Chondrocyte (in vitro differentiated cells): Measurements from ENCODE around the gene ALK. TPM values are rescaled to one million over a fixed set of nuclear protein-coding genes. Genes with fewer than 3 reads are reported as not detected.

Experiments used
- DNase-seq: peaks from one replicate; pipeline ENCODE4 v3.0.0; 2021; ENCODE audit warnings: mixed read lengths, low spot score
- H3K27ac Mint-ChIP-seq: one replicate; pipeline ENCODE4 v1.8.0; 2021; ENCODE audit warnings: mild to moderate bottlenecking, moderate library complexity, mixed read lengths; ENCODE audit not compliant: unreplicated experiment
- H3K27me3 Mint-ChIP-seq: 2 replicates; pipeline ENCODE4 v1.8.0; 2021; ENCODE audit warnings: low read depth, mixed read lengths
- H3K36me3 Mint-ChIP-seq: 2 replicates; pipeline ENCODE4 v1.8.0; 2021; ENCODE audit warnings: low read depth, mixed read lengths
- H3K4me1 Mint-ChIP-seq: 2 replicates; pipeline ENCODE4 v1.8.0; 2021; ENCODE audit warnings: low read depth, mild to moderate bottlenecking, mixed read lengths
- H3K4me3 Mint-ChIP-seq: one replicate; pipeline ENCODE4 v1.8.0; 2021; ENCODE audit warnings: mild to moderate bottlenecking, moderate library complexity, mixed read lengths; ENCODE audit not compliant: unreplicated experiment
- H3K9me3 Mint-ChIP-seq: 2 replicates; pipeline ENCODE4 v1.8.0; 2021; ENCODE audit warnings: low read depth, mixed read lengths
- CTCF ChIP-seq: fragments of 200-600 bp; sonication (generic); IDR thresholded peaks from 2 replicates; pipeline ENCODE4 v1.5.0; 2021; ENCODE audit warnings: antibody characterized with exemption, mild to moderate bottlenecking, moderate library complexity
- total RNA-seq: library from RNA; stranded (reverse); gene quantifications from 3 replicates; pipeline ENCODE4 v1.2.1, GENCODE V29; 2021

Gene ALK
- total RNA-seq, 1 donor from 2014 or later: 0.07 TPM

- Mint-ChIP-seq H3K4me1 (no peaks in the 10 kb centered on the region), H3K4me3 (no peak overlapping the region), H3K9me3 (no peaks in the 10 kb centered on the region), H3K27me3 (peaks cover 40% of the 10 kb centered on the region), H3K27ac (no peak overlapping the region), H3K36me3 (no peaks in the 10 kb centered on the region)
- no peak for DNase-seq
- TF ChIP-seq CTCF: no peak
These were observed 22.4 kb downstream of the ALK start for GRCh38 chr2:29898999-29899398.

GRCh38 chr2:29894822-29895614 lies 26.4 kb downstream of the ALK start:
- Mint-ChIP-seq H3K27ac (no peak overlapping the region), H3K9me3 (no peaks in the 10 kb centered on the region), H3K27me3 (peaks cover 28% of the 10 kb centered on the region), H3K4me3 (no peak overlapping the region), H3K4me1 (no peaks in the 10 kb centered on the region), H3K36me3 (no peaks in the 10 kb centered on the region)
- DNase-seq: no peak
- no peak for TF ChIP-seq CTCF

GRCh38 chr2:29892585-29893259 lies 28.7 kb downstream of the ALK start:
- Mint-ChIP-seq H3K4me1 (no peaks in the 10 kb centered on the region), H3K4me3 (no peak overlapping the region), H3K36me3 (no peaks in the 10 kb centered on the region), H3K27me3 (peaks cover 20% of the 10 kb centered on the region), H3K9me3 (no peaks in the 10 kb centered on the region), H3K27ac (no peak overlapping the region)
- DNase-seq: no peak
- no peak for TF ChIP-seq CTCF

- Mint-ChIP-seq H3K27me3 (peaks cover 13% of the 10 kb centered on the region), H3K9me3 (peaks cover 13% of the 10 kb centered on the region), H3K36me3 (no peaks in the 10 kb centered on the region), H3K4me1 (no peaks in the 10 kb centered on the region), H3K27ac (no peak overlapping the region), H3K4me3 (no peak overlapping the region)
- TF ChIP-seq CTCF: no peak
- DNase-seq: no peak
These were observed 40.2 kb downstream of the ALK start for GRCh38 chr2:29881089-29881730.

- Mint-ChIP-seq H3K27me3 (peaks cover 12% of the 10 kb centered on the region), H3K4me1 (no peaks in the 10 kb centered on the region), H3K36me3 (no peaks in the 10 kb centered on the region), H3K4me3 (no peak overlapping the region), H3K27ac (no peak overlapping the region), H3K9me3 (peaks cover 8% of the 10 kb centered on the region)
- TF ChIP-seq CTCF: no peak
- DNase-seq: no peak
These were observed 41.3 kb downstream of the ALK start for GRCh38 chr2:29880084-29880483.
